Mesodermal cell (in vitro differentiated cells): Measurements from ENCODE around the gene RUNX2.
A peak's percentile ranks its signal among the peaks of the same experiment; 100 is the strongest.

Experiments
- H3K27ac ChIP-seq: 2 replicates; pipeline ENCODE4 v1.7.0; 2013; ENCODE audit warnings: mild to moderate bottlenecking, low read depth, low read length, moderate library complexity; ENCODE audit not compliant: severe bottlenecking
- H3K36me3 ChIP-seq: 2 replicates; pipeline ENCODE4 v1.7.1; 2013; ENCODE audit warnings: mild to moderate bottlenecking, low read length, moderate library complexity; ENCODE audit not compliant: control insufficient read depth, insufficient read depth
- H3K4me1 ChIP-seq: one replicate; pipeline ENCODE4 v1.7.1; 2013; ENCODE audit warnings: mild to moderate bottlenecking, low read length; ENCODE audit not compliant: insufficient read depth, control insufficient read depth, poor library complexity, severe bottlenecking
- H3K4me3 ChIP-seq: 2 replicates; pipeline ENCODE4 v1.7.0; 2013; ENCODE audit warnings: low read length, control low read depth, mild to moderate bottlenecking; ENCODE audit not compliant: insufficient read depth, poor library complexity, severe bottlenecking; ENCODE audit errors: extremely low read depth
- H3K9me3 ChIP-seq: 2 replicates; pipeline ENCODE4 v1.7.1; 2013; ENCODE audit warnings: mild to moderate bottlenecking, low read length, moderate library complexity; ENCODE audit not compliant: control insufficient read depth
- WGBS, 2 experiments: methylation state at CpG; one replicate each; pipeline ENCODE4 v1.1.5; 2013; ENCODE audit warnings: missing lambda C conversion rate in 2 of 2; ENCODE audit not compliant: insufficient coverage in 2 of 2; 5-methylcytosine and 5-hydroxymethylcytosine counted together

Gene RUNX2

GRCh38 chr6:45589367-45589766, 261.2 kb downstream of the RUNX2 start:
- Histone ChIP-seq H3K4me1 (peaks cover 30% of the 10 kb centered on the region), H3K4me3 (no peak overlapping the region), H3K9me3 (no peaks in the 10 kb centered on the region), H3K36me3 (no peaks in the 10 kb centered on the region), H3K27ac (no peak overlapping the region)
- WGBS, 2 experiments, result 79 to 83% methylated on average over 1 to 2 of the region's 3 CpGs

- Histone ChIP-seq H3K27ac (peak overlapping the region; percentile 29), H3K4me3 (no peak overlapping the region), H3K4me1 (peaks cover 30% of the 10 kb centered on the region), H3K36me3 (no peaks in the 10 kb centered on the region), H3K9me3 (no peaks in the 10 kb centered on the region)
- WGBS, 2 experiments, result 83 to 90% methylated on average over 1 to 2 of the region's 4 CpGs
These were observed 262.1 kb downstream of the RUNX2 start for GRCh38 chr6:45590226-45590625.

- Histone ChIP-seq H3K4me3 (no peak overlapping the region), H3K27ac (peak overlapping the region; percentile 38), H3K9me3 (no peaks in the 10 kb centered on the region), H3K36me3 (no peaks in the 10 kb centered on the region), H3K4me1 (peaks cover 34% of the 10 kb centered on the region)
- WGBS, 2 experiments, result 89 to 95% methylated on average over 3 to 4 of the region's 7 CpGs
These were observed 262.6 kb downstream of the RUNX2 start for GRCh38 chr6:45590696-45591184.

- Histone ChIP-seq H3K4me1 (peaks cover 39% of the 10 kb centered on the region), H3K9me3 (no peaks in the 10 kb centered on the region), H3K4me3 (no peak overlapping the region), H3K27ac (peak overlapping the region; percentile 60), H3K36me3 (no peaks in the 10 kb centered on the region)
- 100% methylated on average over 1 of the region's 1 CpG for WGBS, 2 experiments
These were observed 263.2 kb downstream of the RUNX2 start for GRCh38 chr6:45591306-45591705.

- no peaks in the 10 kb centered on the region for H3K36me3 ChIP-seq
- 100% methylated on average over 3 of the region's 5 CpGs; no CpG with 5 or more reads in 1 of the 2 experiments for WGBS, 2 experiments
- no peak overlapping the region for H3K4me3 ChIP-seq
- H3K9me3 ChIP-seq, result no peaks in the 10 kb centered on the region
- peaks cover 41% of the 10 kb centered on the region for H3K4me1 ChIP-seq
- H3K27ac ChIP-seq, result peak overlapping the region; percentile 60
These were observed 263.8 kb downstream of the RUNX2 start for GRCh38 chr6:45591890-45592289.

- H3K4me3 ChIP-seq, result no peak overlapping the region
- H3K27ac ChIP-seq, result no peak overlapping the region
- no peaks in the 10 kb centered on the region for H3K36me3 ChIP-seq
- WGBS, 2 experiments, result 95% methylated on average over 2 of the region's 2 CpGs
- H3K4me1 ChIP-seq, result peaks cover 38% of the 10 kb centered on the region
- peaks cover 3% of the 10 kb centered on the region for H3K9me3 ChIP-seq
These were observed 264.9 kb downstream of the RUNX2 start for GRCh38 chr6:45592991-45593390.

GRCh38 chr6:45595010-45595851, 267.1 kb downstream of the RUNX2 start:
- H3K4me3 ChIP-seq, result no peak overlapping the region
- H3K4me1 ChIP-seq, result peaks cover 36% of the 10 kb centered on the region

GRCh38 chr6:45597424-45597823, 269.3 kb downstream of the RUNX2 start:
- WGBS, 2 experiments, result 94 to 99% methylated on average over 2 to 5 of the region's 5 CpGs
- Histone ChIP-seq H3K9me3 (peaks cover 5% of the 10 kb centered on the region), H3K27ac (no peak overlapping the region)

More at GRCh38 chr6:45595010-45595851, 267.1 kb downstream of the RUNX2 start:
- Histone ChIP-seq H3K36me3 (no peaks in the 10 kb centered on the region), H3K27ac (no peak overlapping the region), H3K9me3 (peaks cover 5% of the 10 kb centered on the region)
- WGBS, 2 experiments, result 86 to 93% methylated on average over 2 to 3 of the region's 5 CpGs

GRCh38 chr6:45599053-45599452, 270.9 kb downstream of the RUNX2 start:
- Histone ChIP-seq H3K27ac (no peak overlapping the region), H3K4me3 (no peak overlapping the region), H3K9me3 (peaks cover 5% of the 10 kb centered on the region), H3K36me3 (no peaks in the 10 kb centered on the region), H3K4me1 (peaks cover 11% of the 10 kb centered on the region)

More at GRCh38 chr6:45597424-45597823, 269.3 kb downstream of the RUNX2 start:
- Histone ChIP-seq H3K36me3 (no peaks in the 10 kb centered on the region), H3K4me1 (peaks cover 14% of the 10 kb centered on the region), H3K4me3 (no peak overlapping the region)

- no CpG with 5 or more reads among the region's 1 CpG for WGBS, 2 experiments
- H3K36me3 ChIP-seq, result no peaks in the 10 kb centered on the region
- H3K27ac ChIP-seq, result no peak overlapping the region
- peaks cover 7% of the 10 kb centered on the region for H3K4me1 ChIP-seq
- no peak overlapping the region for H3K4me3 ChIP-seq
- peaks cover 3% of the 10 kb centered on the region for H3K9me3 ChIP-seq
These were observed 277.8 kb downstream of the RUNX2 start for GRCh38 chr6:45605971-45606370.

GRCh38 chr6:45606831-45607400, 278.8 kb downstream of the RUNX2 start:
- 71 to 100% methylated on average over 1 of the region's 7 CpGs for WGBS, 2 experiments

More at GRCh38 chr6:45606831-45607400, 278.8 kb downstream of the RUNX2 start:
- H3K27ac ChIP-seq, result no peak overlapping the region
- peaks cover 3% of the 10 kb centered on the region for H3K9me3 ChIP-seq
- peaks cover 7% of the 10 kb centered on the region for H3K4me1 ChIP-seq
- H3K36me3 ChIP-seq, result no peaks in the 10 kb centered on the region
- no peak overlapping the region for H3K4me3 ChIP-seq
